Neural progenitor cell (in vitro differentiated cells): ENCODE measurements around the gene CNOT6L.
A peak's percentile ranks its signal among the peaks of the same experiment; 100 is the strongest.

Experiments
- CTCF ChIP-seq: fragments of 200-600 bp; sonication (generic); IDR thresholded peaks from 2 replicates; pipeline ENCODE4 v1.5.1; 2017; ENCODE audit warnings: antibody characterized with exemption, mild to moderate bottlenecking
- EZH2 ChIP-seq: fragments of 200-600 bp; sonication (generic); IDR thresholded peaks from 2 replicates; pipeline ENCODE4 v1.6.1; 2017; ENCODE audit warnings: antibody characterized with exemption, mild to moderate bottlenecking, moderate library complexity

- TF ChIP-seq CTCF (no peak), EZH2 (peak; percentile 40)
Measured at GRCh38 chr4:77819843-77820648, 878 bp upstream of the CNOT6L start.
